NCI-H1694 treated with DMSO at 0.1 percent for 48 hours (cell line): ENCODE data around the gene GAL3ST3.
A peak's percentile ranks its signal among the peaks of the same experiment; 100 is the strongest.
"Not testable (repeated sequence)": the region's sequence is repeated elsewhere in the genome, so short reads cannot be mapped to it uniquely, and the experiment has no call there.

ENCODE experiments used
- DNase-seq: peaks from one replicate; lab custom pipeline; 2025; lab: John Stamatoyannopoulos, UW

GAL3ST3 gene

GRCh38 chr11:66048547-66049323 is at the start of gene GAL3ST3:
Gene GAL3ST3 (minus strand): TSS chr11:66049161. CDS start chr11:66045415, 3,746 bp downstream.
- DNase-seq, result no peak

GRCh38 chr11:66092125-66092524 is 43.2 kb upstream of the GAL3ST3 start:
- DNase-seq, result not testable (repeated sequence)

GRCh38 chr11:66090288-66090687 is 41.3 kb upstream of the GAL3ST3 start:
- DNase-seq, result no peak

- no peak for DNase-seq
Measured at GRCh38 chr11:66089067-66089466, 40.1 kb upstream of the GAL3ST3 start.

- DNase-seq, result no peak
Measured at GRCh38 chr11:66087148-66087908, 38.4 kb upstream of the GAL3ST3 start.

GRCh38 chr11:66084821-66085475 is 36.0 kb upstream of the GAL3ST3 start:
- DNase-seq, result no peak

GRCh38 chr11:66083767-66084166 is 34.8 kb upstream of the GAL3ST3 start:
- DNase-seq, result no peak

GRCh38 chr11:66082946-66083698 is 34.2 kb upstream of the GAL3ST3 start:
- DNase-seq, result peak; percentile 36

- DNase-seq, result peak; percentile 41
Measured at GRCh38 chr11:66081505-66081904, 32.5 kb upstream of the GAL3ST3 start.

- DNase-seq, result no peak
Measured at GRCh38 chr11:66080055-66080817, 31.3 kb upstream of the GAL3ST3 start.

- not testable (repeated sequence) for DNase-seq
Measured at GRCh38 chr11:66078949-66079348, 30.0 kb upstream of the GAL3ST3 start.

GRCh38 chr11:66077927-66078326 is 29.0 kb upstream of the GAL3ST3 start:
- no peak for DNase-seq

- DNase-seq, result no peak
Measured at GRCh38 chr11:66076561-66076960, 27.6 kb upstream of the GAL3ST3 start.

GRCh38 chr11:66075273-66075672 is 26.3 kb upstream of the GAL3ST3 start:
- DNase-seq, result no peak

GRCh38 chr11:66073669-66074068 is 24.7 kb upstream of the GAL3ST3 start:
- no peak for DNase-seq

GRCh38 chr11:66072518-66072917 is 23.6 kb upstream of the GAL3ST3 start:
- no peak for DNase-seq

- no peak for DNase-seq
Measured at GRCh38 chr11:66072081-66072480, 23.1 kb upstream of the GAL3ST3 start.

GRCh38 chr11:66071381-66071801 is 22.4 kb upstream of the GAL3ST3 start:
- no peak for DNase-seq

GRCh38 chr11:66070604-66071380 is 21.8 kb upstream of the GAL3ST3 start:
- DNase-seq, result no peak
